K562 (cell line): Measurements from ENCODE around the gene CYP21A2. TPM values are rescaled to one million over a fixed set of nuclear protein-coding genes. Genes with fewer than 3 reads are reported as not detected.

Experiments
- ARID2 ChIP-seq: fragments of 450-650 bp; IDR thresholded peaks from 2 replicates; pipeline ENCODE4 v1.6.1; 2017; ENCODE audit warnings: antibody characterized with exemption, mild to moderate bottlenecking
- CBX3 ChIP-seq, 2 experiments: IDR thresholded peaks; 1 replicate in 1 of 2; 2 replicates in 1 of 2; pipeline ENCODE4 v1.6.1; 2012; ENCODE audit warnings: inconsistent platforms in 2 of 2, low read length in 2 of 2, borderline replicate concordance in 1 of 2, control low read depth in 1 of 2
- CBX5 ChIP-seq: IDR thresholded peaks from 2 replicates; pipeline ENCODE4 v1.6.1; 2014; ENCODE audit warnings: low read depth, borderline replicate concordance
- CGGBP1 ChIP-seq: fragments of 250-450 bp; sonication (Bioruptor Pico); IDR thresholded peaks from 2 replicates; pipeline ENCODE4 v1.9.0; 2021; ENCODE audit warnings: mild to moderate bottlenecking
- CHD1 ChIP-seq: fragments of 200-600 bp; sonication (generic); IDR thresholded peaks from one replicate; pipeline ENCODE4 v1.6.1; 2012; ENCODE audit warnings: mild to moderate bottlenecking, moderate library complexity, low read length, inconsistent platforms
- COPS2 ChIP-seq: fragments of 450-650 bp; conservative IDR thresholded peaks from 2 replicates; pipeline ENCODE4 v1.6.1; 2016; ENCODE audit warnings: mild to moderate bottlenecking, moderate library complexity
- EP400 ChIP-seq: fragments of 450-650 bp; IDR thresholded peaks from 2 replicates; pipeline ENCODE4 v1.6.1; 2017; ENCODE audit warnings: antibody characterized with exemption, mild to moderate bottlenecking, moderate library complexity
- ETV5 ChIP-seq: sonication (generic); formaldehyde crosslinking; IDR thresholded peaks from 2 replicates; pipeline ENCODE4 v1.4.0; 2020; ENCODE audit warnings: low read depth, mild to moderate bottlenecking, missing genetic modification reagents
- EWSR1 ChIP-seq: fragments of 450-650 bp; IDR thresholded peaks from 2 replicates; pipeline ENCODE4 v1.6.1; 2018; ENCODE audit warnings: borderline replicate concordance, mild to moderate bottlenecking, low read depth, moderate library complexity; ENCODE audit not compliant: partially characterized antibody
- EZH2 ChIP-seq: IDR thresholded peaks from 2 replicates; pipeline ENCODE4 v1.6.1; 2012; ENCODE audit warnings: low read depth, mild to moderate bottlenecking, inconsistent platforms, low read length, borderline replicate concordance
- GABPB1 ChIP-seq: sonication (generic); formaldehyde crosslinking; IDR thresholded peaks from 2 replicates; pipeline ENCODE4 v1.8.0; 2022; ENCODE audit warnings: mild to moderate bottlenecking, missing genetic modification reagents
- HIVEP1 ChIP-seq: fragments of 250-450 bp; sonication (Bioruptor Pico); IDR thresholded peaks from 2 replicates; pipeline ENCODE4 v1.4.0; 2020; ENCODE audit warnings: mild to moderate bottlenecking
- ILK ChIP-seq: fragments of 450-650 bp; IDR thresholded peaks from 2 replicates; pipeline ENCODE4 v1.6.1; 2016; ENCODE audit warnings: missing genetic modification characterization, low read depth, mild to moderate bottlenecking, missing compliant biosample characterization, moderate library complexity, borderline replicate concordance
- KLF1 ChIP-seq: fragments of 450-650 bp; IDR thresholded peaks from 2 replicates; pipeline ENCODE4 v1.6.1; 2016; ENCODE audit warnings: missing genetic modification characterization, missing compliant biosample characterization
- MITF ChIP-seq: IDR thresholded peaks from 2 replicates; pipeline ENCODE4 v1.6.1; 2014; ENCODE audit warnings: antibody characterized with exemption
- MNT ChIP-seq, 2 experiments: fragments of 450-650 bp; conservative IDR thresholded peaks; 2 replicates each; pipeline ENCODE4 v1.6.1; 2017; ENCODE audit warnings: mild to moderate bottlenecking in 2 of 2, moderate library complexity in 2 of 2
- NR2F6 ChIP-seq: fragments of 450-650 bp; formaldehyde crosslinking; IDR thresholded peaks from 2 replicates; pipeline ENCODE4 v1.4.0; 2020; ENCODE audit warnings: mild to moderate bottlenecking
- PHF21A ChIP-seq: fragments of 450-650 bp; IDR thresholded peaks from 2 replicates; pipeline ENCODE4 v1.6.1; 2017; ENCODE audit warnings: low read depth, borderline replicate concordance
- SMARCA4 ChIP-seq: fragments of 450-650 bp; IDR thresholded peaks from 2 replicates; pipeline ENCODE4 v1.6.1; 2016
- TCF7 ChIP-seq: sonication (generic); IDR thresholded peaks from 2 replicates; pipeline ENCODE4 v1.6.1; 2016; ENCODE audit warnings: antibody characterized with exemption, borderline replicate concordance
- YBX1 ChIP-seq: fragments of 450-650 bp; IDR thresholded peaks from 2 replicates; pipeline ENCODE4 v1.7.1; 2016; ENCODE audit warnings: mild to moderate bottlenecking
- ZBTB8A ChIP-seq: fragments of 450-650 bp; IDR thresholded peaks from 2 replicates; pipeline ENCODE4 v1.6.1; 2018; ENCODE audit warnings: mild to moderate bottlenecking, moderate library complexity; ENCODE audit not compliant: partially characterized antibody
- ZC3H11A ChIP-seq: IDR thresholded peaks from 2 replicates; pipeline ENCODE4 v1.6.1; 2012; ENCODE audit warnings: low read depth, low read length, improper control_type of control experiment
- ZEB2 ChIP-seq: fragments of 450-650 bp; IDR thresholded peaks from 2 replicates; pipeline ENCODE4 v1.6.1; 2016
- ZKSCAN1 ChIP-seq: fragments of 150-350 bp; IDR thresholded peaks from 2 replicates; pipeline ENCODE4 v1.6.1; 2016; ENCODE audit warnings: low read depth, low read length
- ZNF165 ChIP-seq: fragments of 250-450 bp; sonication (Bioruptor Pico); IDR thresholded peaks from 2 replicates; pipeline ENCODE4 v1.4.0; 2020; ENCODE audit warnings: borderline replicate concordance
- ZNF174 ChIP-seq: fragments of 250-450 bp; sonication (Bioruptor Pico); IDR thresholded peaks from 2 replicates; pipeline ENCODE4 v1.4.0; 2020; ENCODE audit warnings: mild to moderate bottlenecking
- ZNF507 ChIP-seq: conservative IDR thresholded peaks from 2 replicates; pipeline ENCODE4 v1.6.1; 2017; ENCODE audit warnings: missing genetic modification characterization, missing compliant biosample characterization
- polyA plus RNA-seq, 8 experiments: library from polyadenylated mRNA; depleted of rRNA in 4 of 8; stranded (reverse) in 5 of 8; unstranded in 3 of 8; fragments of >200 nt; fragmentation: Nextera tagmentation in 2 of 8; fragmentation: Illumina TruSeq in 1 of 8; extraction: Ambion mirVana in 2 of 8; extraction: Trizol in 1 of 8; gene quantifications; 2 replicates each; pipeline versions ENCODE4 v1.2.1 to v1.2.3, GENCODE V29; 2011 to 2014; ENCODE audit warnings: inconsistent platforms in 1 of 8, missing spikeins in 1 of 8
- total RNA-seq, 7 experiments: library from RNA; depleted of rRNA in 6 of 7; stranded (reverse); fragments of >200 nt in 6 of 7; fragmentation: Illumina TruSeq in 2 of 7; extraction: Trizol in 2 of 7; gene quantifications; 2 replicates each; pipeline versions ENCODE4 v1.2.1 to v1.2.3, GENCODE V29; 2011 to 2021; ENCODE audit warnings: low replicate concordance in 1 of 7

CYP21A2 gene
- total and polyA plus RNA-seq, 9 of the 15 experiments (the other 6 are each of a cell fraction or from before 2014, with no cell fraction given), result 0.03 to 1.4 (median 0.19) TPM

GRCh38 chr6:32047855-32048766 lies 9.9 kb downstream of the CYP21A2 start (continued):
- TF ChIP-seq NR2F6, result no peak
- no peak for TF ChIP-seq SMARCA4
- TF ChIP-seq COPS2, result no peak
- peak; percentile 75; the same call in 1 of the 2 replicates for TF ChIP-seq GABPB1 (CRISPR knock-in tag)
- TF ChIP-seq PHF21A, result no peak
- no peak for TF ChIP-seq ILK (tag)
- TF ChIP-seq CGGBP1 (CRISPR knock-in tag), result no peak
- peak; percentile 39; the same call in 1 of the 2 replicates for TF ChIP-seq ZC3H11A
- no peak for TF ChIP-seq TCF7
- TF ChIP-seq MITF, result no peak
- TF ChIP-seq ZNF165 (CRISPR knock-in tag), result no peak
- no peak for TF ChIP-seq KLF1 (tag)
- TF ChIP-seq ZNF174 (CRISPR knock-in tag), result no peak
- TF ChIP-seq CBX3 (IDR thresholded peaks at IDR 0.05; ENCODE audit: borderline replicate concordance in 1 of 2, low read length in 2 of 2), result peak in 1 of 2 experiments; percentile 67; a peak in 1 of 3 replicates
- no peak for TF ChIP-seq EWSR1
- peak; percentile 8; the same call in 1 of the 2 replicates for TF ChIP-seq CBX5
- TF ChIP-seq ZNF507, result no peak
- TF ChIP-seq ZKSCAN1, result no peak
- 0 out of 2 replicates have a peak, but pooled peaks have one; percentile 23 for TF ChIP-seq ETV5
- TF ChIP-seq HIVEP1 (CRISPR knock-in tag), result no peak
- TF ChIP-seq MNT (conservative IDR thresholded peaks at IDR 0.05), result no peak
- TF ChIP-seq ARID2, result no peak
- TF ChIP-seq CHD1, result no peak
- TF ChIP-seq ZEB2, result no peak
- no peak for TF ChIP-seq EP400
- TF ChIP-seq ZBTB8A, result no peak
- TF ChIP-seq EZH2, result no peak
- no peak for TF ChIP-seq YBX1
